Measurements from ENCODE around the gene LGMN.
"Not testable (repeated sequence)": the region's sequence is repeated elsewhere in the genome, so short reads cannot be mapped to it uniquely, and the experiment has no call there.

LGMN gene

GRCh38 chr14:92717571-92718042 is 30.8 kb downstream of the LGMN start:
- DNase-seq (ENCODE audit: low read depth in 1 of 2, low spot score in 1 of 2) = no peak
- Histone ChIP-seq H3K27ac (replicated peaks) (no peak overlapping the region), H3K27me3 (ENCODE audit: insufficient read depth, poor library complexity, severe bottlenecking) (peaks cover 3% of the 10 kb centered on the region), H3K4me3 (replicated peaks; ENCODE audit: insufficient read depth, low read length) (no peak overlapping the region)
- TF ChIP-seq SPI1 (IDR thresholded peaks at IDR 0.05; ENCODE audit: borderline replicate concordance, low read depth) (no peak), REST (IDR thresholded peaks at IDR 0.05; ENCODE audit: insufficient replicate concordance, low read depth) (no peak), GABPA (IDR thresholded peaks at IDR 0.05; ENCODE audit: low read depth) (no peak), POLR2AphosphoS5 (IDR thresholded peaks at IDR 0.05; ENCODE audit: low read depth) (no peak), CTCF (IDR thresholded peaks at IDR 0.05; ENCODE audit: insufficient read depth, low read length) (no peak)

- no peak for DNase-seq (ENCODE audit: low read depth in 1 of 2, low spot score in 1 of 2)
- TF ChIP-seq SPI1 (IDR thresholded peaks at IDR 0.05; ENCODE audit: borderline replicate concordance, low read depth) (no peak), GABPA (IDR thresholded peaks at IDR 0.05; ENCODE audit: low read depth) (no peak), POLR2AphosphoS5 (IDR thresholded peaks at IDR 0.05; ENCODE audit: low read depth) (no peak), REST (IDR thresholded peaks at IDR 0.05; ENCODE audit: insufficient replicate concordance, low read depth) (no peak), CTCF (IDR thresholded peaks at IDR 0.05; ENCODE audit: insufficient read depth, low read length) (no peak)
- H3K4me3 ChIP-seq (replicated peaks; ENCODE audit: insufficient read depth, low read length) = no peak overlapping the region
- peaks cover 3% of the 10 kb centered on the region for H3K27me3 ChIP-seq (ENCODE audit: insufficient read depth, poor library complexity, severe bottlenecking)
- no peak overlapping the region for H3K27ac ChIP-seq (replicated peaks)
Observed at GRCh38 chr14:92716131-92716530, 32.3 kb downstream of the LGMN start.

- peak in 1 of 2 experiments; percentile 79 for DNase-seq (ENCODE audit: low read depth in 1 of 2, low spot score in 1 of 2)
- H3K27ac ChIP-seq (replicated peaks); H3K27me3 ChIP-seq (ENCODE audit: insufficient read depth, poor library complexity, severe bottlenecking); H3K4me3 ChIP-seq (replicated peaks; ENCODE audit: insufficient read depth, low read length): not testable (repeated sequence)
- TF ChIP-seq CTCF (IDR thresholded peaks at IDR 0.05; ENCODE audit: insufficient read depth, low read length) = peak; percentile 64
Observed at GRCh38 chr14:92714739-92715307, 33.6 kb downstream of the LGMN start.

- DNase-seq (ENCODE audit: low read depth in 1 of 2, low spot score in 1 of 2) = no peak
- Histone ChIP-seq H3K27me3 (ENCODE audit: insufficient read depth, poor library complexity, severe bottlenecking) (no peaks in the 10 kb centered on the region), H3K27ac (replicated peaks) (no peak overlapping the region), H3K4me3 (replicated peaks; ENCODE audit: insufficient read depth, low read length) (no peak overlapping the region)
- TF ChIP-seq POLR2AphosphoS5 (IDR thresholded peaks at IDR 0.05; ENCODE audit: low read depth) (no peak), SPI1 (IDR thresholded peaks at IDR 0.05; ENCODE audit: borderline replicate concordance, low read depth) (no peak), GABPA (IDR thresholded peaks at IDR 0.05; ENCODE audit: low read depth) (no peak), CTCF (IDR thresholded peaks at IDR 0.05; ENCODE audit: insufficient read depth, low read length) (no peak), REST (IDR thresholded peaks at IDR 0.05; ENCODE audit: insufficient replicate concordance, low read depth) (no peak)
Observed at GRCh38 chr14:92712654-92713051, 35.8 kb downstream of the LGMN start.
